H1 (cell line): Measurements from ENCODE around the gene MS4A6A. TPM values are rescaled to one million over a fixed set of nuclear protein-coding genes. Genes with fewer than 3 reads are reported as not detected.
A peak's percentile ranks its signal among the peaks of the same experiment; 100 is the strongest.

ENCODE experiments used
- CTCF ChIA-PET: fragments of 300-600 bp; sonication (Branson Sonifier 250); formaldehyde crosslinking; loops from one replicate; lab custom pipeline; 2021; ENCODE audit not compliant: partially characterized antibody; lab: Charles Lee
- POLR2A ChIA-PET: fragments of 300-600 bp; sonication (Branson Sonifier 250); formaldehyde crosslinking; loops from one replicate; lab custom pipeline; 2021; ENCODE audit warnings: inconsistent platforms; ENCODE audit not compliant: partially characterized antibody; lab: Charles Lee
- DNase-seq, 2 experiments: peaks; one replicate each; pipeline versions ENCODE4 v3.0.0 to v3.0.0-alpha.2; 2010 to 2022; ENCODE audit warnings: low spot score in 2 of 2, low read depth in 1 of 2, mixed read lengths in 1 of 2
- FAIRE-seq: peaks from 2 replicates; lab custom pipeline; 2011; peaks lifted over from hg19 to GRCh38; lab: Jason Lieb, UNC
- H2AFZ ChIP-seq: 2 replicates; pipeline ENCODE4 v1.8.1; 2012; ENCODE audit warnings: low read length, inconsistent platforms
- H2AK5ac ChIP-seq: 2 replicates; pipeline ENCODE4 v1.6.1; 2013; ENCODE audit warnings: low read depth, low read length
- H2BK120ac ChIP-seq: replicated peaks from 2 replicates; pipeline ENCODE3; 2013; ENCODE audit warnings: low read depth, low read length, inconsistent platforms
- H2BK12ac ChIP-seq: 2 replicates; pipeline ENCODE4 v1.6.1; 2013; ENCODE audit warnings: low read depth, low read length
- H2BK15ac ChIP-seq: 2 replicates; pipeline ENCODE4 v1.6.1; 2013; ENCODE audit warnings: low read length
- H2BK20ac ChIP-seq: 2 replicates; pipeline ENCODE4 v1.6.1; 2013; ENCODE audit warnings: low read length
- H2BK5ac ChIP-seq: 2 replicates; pipeline ENCODE4 v1.6.1; 2013; ENCODE audit warnings: low read depth, low read length
- H3K14ac ChIP-seq: 2 replicates; pipeline ENCODE4 v1.6.1; 2013; ENCODE audit warnings: inconsistent platforms; ENCODE audit not compliant: insufficient read length
- H3K18ac ChIP-seq: 2 replicates; pipeline ENCODE4 v1.6.1; 2013; ENCODE audit warnings: low read length; ENCODE audit errors: extremely low read depth
- H3K23ac ChIP-seq: 2 replicates; pipeline ENCODE4 v1.6.1; 2013; ENCODE audit warnings: inconsistent platforms; ENCODE audit not compliant: insufficient read length
- H3K23me2 ChIP-seq: 2 replicates; pipeline ENCODE4 v1.6.1; 2013; ENCODE audit warnings: low read depth, low read length
- H3K27ac ChIP-seq: 2 replicates; pipeline ENCODE4 v1.6.1; 2011; ENCODE audit warnings: low read depth, low read length, inconsistent platforms
- H3K27me3 ChIP-seq, 4 experiments: replicated peaks in 1 of 4; 1 replicate in 1 of 4; 2 replicates in 3 of 4; pipeline versions ENCODE4 v1.6.1 to v1.8.1; 2011 to 2013; ENCODE audit warnings: low read length in 3 of 4, mild to moderate bottlenecking in 3 of 4, inconsistent platforms in 2 of 4, mixed read lengths in 2 of 4, moderate library complexity in 1 of 4; ENCODE audit not compliant: control insufficient read depth in 3 of 4, insufficient read depth in 3 of 4; ENCODE audit errors: extremely low read depth in 1 of 4
- H3K36me3 ChIP-seq, 4 experiments: 2 replicates each; pipeline versions ENCODE4 v1.6.1 to v1.8.1; 2011 to 2013; ENCODE audit warnings: mild to moderate bottlenecking in 4 of 4, low read length in 3 of 4, moderate library complexity in 2 of 4, control low read depth in 1 of 4, inconsistent platforms in 1 of 4; ENCODE audit not compliant: insufficient read depth in 4 of 4, control insufficient read depth in 2 of 4
- H3K4ac ChIP-seq: replicated peaks from 2 replicates; pipeline ENCODE3; 2013; ENCODE audit warnings: low read length, low read depth, mixed read lengths, inconsistent platforms; ENCODE audit not compliant: insufficient read length
- H3K4me1 ChIP-seq, 4 experiments: replicated peaks in 1 of 4; 1 replicate in 1 of 4; 2 replicates in 3 of 4; pipeline versions ENCODE4 v1.6.1 to v1.8.1; 2011 to 2013; ENCODE audit warnings: low read length in 3 of 4, inconsistent platforms in 2 of 4, mixed read lengths in 1 of 4; ENCODE audit not compliant: insufficient read depth in 4 of 4, control insufficient read depth in 3 of 4
- H3K4me2 ChIP-seq, 2 experiments: 2 replicates each; pipeline versions ENCODE4 v1.6.1 to v1.8.1; 2011 to 2013; ENCODE audit warnings: low read depth in 2 of 2, low read length in 2 of 2, control low read depth in 1 of 2, inconsistent platforms in 1 of 2, mild to moderate bottlenecking in 1 of 2; ENCODE audit not compliant: insufficient read depth in 1 of 2
- H3K4me3 ChIP-seq, 4 experiments: fragments of 200-600, 300-600 bp in 1 of 4; sonication (generic), shearing (Covaris generic), sonication (Bioruptor Twin) in 1 of 4; 2 replicates each; pipeline versions ENCODE4 v1.5.1 to v1.8.1; 2011 to 2016; ENCODE audit warnings: low read length in 4 of 4, low read depth in 3 of 4, control low read depth in 2 of 4, inconsistent platforms in 2 of 4, mild to moderate bottlenecking in 2 of 4, mixed read lengths in 1 of 4, moderate library complexity in 1 of 4; ENCODE audit not compliant: insufficient read depth in 2 of 4; ENCODE audit errors: extremely low read depth in 1 of 4
- H3K56ac ChIP-seq: replicated peaks from 2 replicates; pipeline ENCODE3; 2013; ENCODE audit warnings: low read depth, mild to moderate bottlenecking, mixed read lengths, low read length, inconsistent platforms; ENCODE audit not compliant: insufficient read length
- H3K79me1 ChIP-seq: 2 replicates; pipeline ENCODE4 v1.6.1; 2013; ENCODE audit warnings: low read depth, low read length, control low read depth
- H3K79me2 ChIP-seq, 2 experiments: 2 replicates each; pipeline versions ENCODE4 v1.6.1 to v1.8.1; 2012 to 2013; ENCODE audit warnings: low read length in 2 of 2, mild to moderate bottlenecking in 2 of 2, inconsistent platforms in 1 of 2; ENCODE audit not compliant: insufficient read depth in 2 of 2, control insufficient read depth in 1 of 2
- H3K9ac ChIP-seq, 4 experiments: replicated peaks in 1 of 4; 1 replicate in 1 of 4; 2 replicates in 3 of 4; pipeline versions ENCODE4 v1.6.1 to v1.8.1; 2011 to 2013; ENCODE audit warnings: low read depth in 3 of 4, low read length in 3 of 4, control low read depth in 2 of 4, mild to moderate bottlenecking in 2 of 4, moderate library complexity in 2 of 4, inconsistent platforms in 1 of 4; ENCODE audit errors: extremely low read depth in 1 of 4
- H3K9me3 ChIP-seq, 2 experiments: 2 replicates each; pipeline versions ENCODE4 v1.6.1 to v1.8.1; 2012 to 2013; ENCODE audit warnings: mild to moderate bottlenecking in 2 of 2, moderate library complexity in 2 of 2, control low read depth in 1 of 2, inconsistent platforms in 1 of 2, low read depth in 1 of 2, low read length in 1 of 2, mixed read lengths in 1 of 2; ENCODE audit not compliant: insufficient read depth in 2 of 2
- H4K20me1 ChIP-seq, 2 experiments: replicated peaks in 1 of 2; 2 replicates each; pipeline versions ENCODE3 to v1.8.1; 2011 to 2013; ENCODE audit warnings: inconsistent platforms in 2 of 2, low read length in 2 of 2, mild to moderate bottlenecking in 1 of 2; ENCODE audit not compliant: insufficient read depth in 2 of 2, control insufficient read depth in 1 of 2
- H4K5ac ChIP-seq: 2 replicates; pipeline ENCODE4 v1.6.1; 2013; ENCODE audit warnings: low read length, low read depth, mixed read lengths, inconsistent platforms; ENCODE audit not compliant: insufficient read length
- H4K8ac ChIP-seq: 2 replicates; pipeline ENCODE4 v1.8.0; 2013; ENCODE audit warnings: mild to moderate bottlenecking, moderate library complexity, low read length, inconsistent platforms; ENCODE audit not compliant: insufficient read depth; ENCODE audit errors: extremely low read depth
- H4K91ac ChIP-seq: replicated peaks from 2 replicates; pipeline ENCODE3; 2013; ENCODE audit warnings: low read length, mixed read lengths, inconsistent platforms; ENCODE audit not compliant: insufficient read length
- BRCA1 ChIP-seq: IDR thresholded peaks from 2 replicates; pipeline ENCODE4 v1.6.1; 2012; ENCODE audit warnings: low read depth, low read length, improper control_type of control experiment
- KDM4A ChIP-seq: IDR thresholded peaks from one replicate; pipeline ENCODE4 v1.7.1; 2012; ENCODE audit warnings: low read depth, mild to moderate bottlenecking, moderate library complexity, low read length, inconsistent platforms; ENCODE audit not compliant: severe bottlenecking
- RAD21 ChIP-seq, 2 experiments: IDR thresholded peaks in 1 of 2; conservative IDR thresholded peaks in 1 of 2; 2 replicates each; pipeline ENCODE4 v1.6.1; 2011; ENCODE audit warnings: low read depth in 2 of 2, low read length in 2 of 2, improper control_type of control experiment in 1 of 2, inconsistent platforms in 1 of 2, mild to moderate bottlenecking in 1 of 2, moderate library complexity in 1 of 2
- SRF ChIP-seq: IDR thresholded peaks from 2 replicates; pipeline ENCODE4 v1.6.1; 2011; ENCODE audit warnings: mild to moderate bottlenecking, low read depth, low read length, moderate library complexity
- WGBS, 2 experiments: shearing (Covaris generic) in 1 of 2; methylation state at CpG; one replicate each; pipeline versions ENCODE4 v1.1.6 to v1.1.7; 2013 to 2015; ENCODE audit warnings: low lambda C conversion rate in 2 of 2, mixed read lengths in 2 of 2, inconsistent platforms in 1 of 2, low coverage in 1 of 2, missing lambda C conversion rate in 1 of 2; ENCODE audit not compliant: insufficient replicate concordance in 2 of 2, insufficient coverage in 1 of 2, insufficient read length in 1 of 2; ENCODE audit errors: extremely low coverage in 1 of 2, missing lambda C conversion rate in 1 of 2; 5-methylcytosine and 5-hydroxymethylcytosine counted together
- polyA plus RNA-seq, 7 experiments: library from polyadenylated mRNA; depleted of rRNA in 3 of 7; stranded (reverse) in 5 of 7; unstranded in 2 of 7; fragments of >200 nt in 5 of 7; fragments of 200-250 nt in 2 of 7; gene quantifications; 1 replicate in 5 of 7; 2 replicates in 1 of 7; 4 replicates in 1 of 7; pipeline versions ENCODE4 v1.2.1 to v1.2.3, GENCODE V29; 2011 to 2013; ENCODE audit warnings: missing spikeins in 2 of 7, mixed read lengths in 2 of 7
- total RNA-seq: library from RNA; stranded (reverse); fragmentation: NEBNext Ultra II Directional; extraction: Animal tissue kit (Norgen Biotek cat#: 25700); gene quantifications from 2 replicates; pipeline ENCODE4 v1.2.1, GENCODE V29; 2021
- TF ChIP-seq, protein P1 (sequence below), 3 experiments: IDR thresholded peaks; 1 replicate in 2 of 3; 2 replicates in 1 of 3; pipeline versions ENCODE4 v1.5.1 to v1.6.1; 2011; ENCODE audit warnings: low read length in 3 of 3, mild to moderate bottlenecking in 3 of 3, inconsistent platforms in 2 of 3, low read depth in 1 of 3, moderate library complexity in 1 of 3; ENCODE audit not compliant: insufficient read depth in 1 of 3; ENCODE audit errors: control extremely low read depth in 1 of 3

MS4A6A gene
- total and polyA plus RNA-seq, 2 of the 8 experiments (the other 6 are each of a cell fraction or from before 2014, with no cell fraction given), result not detected

DNA sequence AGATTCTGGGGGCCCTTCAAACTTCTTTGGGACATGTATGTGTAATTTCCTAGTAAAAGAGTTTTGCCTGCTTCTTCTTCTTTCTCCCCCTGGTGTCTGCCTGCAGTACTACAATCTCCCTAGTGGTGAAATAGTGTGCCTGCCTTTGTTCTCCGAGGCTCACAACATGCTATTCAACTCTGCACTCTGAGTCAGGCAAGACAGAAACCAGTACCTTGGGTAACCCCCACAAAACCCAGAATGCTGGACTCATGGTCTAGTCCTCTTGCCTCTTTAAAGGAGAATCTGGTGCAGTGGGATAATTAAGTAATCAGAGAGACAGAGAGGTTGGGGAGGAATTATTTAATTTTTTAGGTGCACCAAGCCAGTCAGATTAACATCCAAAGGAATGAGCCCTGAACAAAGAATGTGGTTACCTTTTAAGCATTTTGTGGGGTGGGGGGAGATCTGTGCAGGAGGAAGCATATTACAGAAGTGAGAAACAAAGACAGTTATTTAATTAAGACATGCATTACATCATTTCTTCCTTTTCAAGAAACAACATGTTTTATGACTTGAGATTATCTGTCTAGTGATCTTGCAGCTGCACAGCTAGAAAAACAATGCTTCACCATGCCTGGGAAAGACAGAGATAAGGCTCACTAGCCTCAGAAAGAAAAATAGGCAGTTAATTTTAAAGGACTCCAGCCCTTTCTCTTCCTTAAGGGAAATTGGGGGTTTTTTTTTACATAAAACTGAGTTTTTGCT is 11.0 kb upstream of the MS4A6A start:
- TF ChIP-seq BRCA1, result no peak
- TF ChIP-seq, protein P1, sequence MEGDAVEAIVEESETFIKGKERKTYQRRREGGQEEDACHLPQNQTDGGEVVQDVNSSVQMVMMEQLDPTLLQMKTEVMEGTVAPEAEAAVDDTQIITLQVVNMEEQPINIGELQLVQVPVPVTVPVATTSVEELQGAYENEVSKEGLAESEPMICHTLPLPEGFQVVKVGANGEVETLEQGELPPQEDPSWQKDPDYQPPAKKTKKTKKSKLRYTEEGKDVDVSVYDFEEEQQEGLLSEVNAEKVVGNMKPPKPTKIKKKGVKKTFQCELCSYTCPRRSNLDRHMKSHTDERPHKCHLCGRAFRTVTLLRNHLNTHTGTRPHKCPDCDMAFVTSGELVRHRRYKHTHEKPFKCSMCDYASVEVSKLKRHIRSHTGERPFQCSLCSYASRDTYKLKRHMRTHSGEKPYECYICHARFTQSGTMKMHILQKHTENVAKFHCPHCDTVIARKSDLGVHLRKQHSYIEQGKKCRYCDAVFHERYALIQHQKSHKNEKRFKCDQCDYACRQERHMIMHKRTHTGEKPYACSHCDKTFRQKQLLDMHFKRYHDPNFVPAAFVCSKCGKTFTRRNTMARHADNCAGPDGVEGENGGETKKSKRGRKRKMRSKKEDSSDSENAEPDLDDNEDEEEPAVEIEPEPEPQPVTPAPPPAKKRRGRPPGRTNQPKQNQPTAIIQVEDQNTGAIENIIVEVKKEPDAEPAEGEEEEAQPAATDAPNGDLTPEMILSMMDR (IDR thresholded peaks at IDR 0.05; ENCODE audit: control extremely low read depth in 1 of 3, insufficient read depth in 1 of 3, low read depth in 1 of 3, low read length in 3 of 3), result peak; percentile 4 to 99 (median 88)
- no peak for TF ChIP-seq SRF
- no peak for TF ChIP-seq KDM4A
- TF ChIP-seq RAD21 (IDR thresholded peaks at IDR 0.05 in 1 of 2, conservative IDR thresholded peaks at IDR 0.05 in 1 of 2; ENCODE audit: low read depth in 2 of 2, low read length in 2 of 2), result peak; percentile 51 to 58
- DNase-seq, result peak; percentile 29 to 89
- H2BK12ac ChIP-seq, result no peak overlapping the region
- H3K4ac ChIP-seq, result no peak overlapping the region
- H3K4me1 ChIP-seq, result no peaks in the 10 kb centered on the region; a peak in 1 of 7 replicates
- no peak overlapping the region for H2AFZ ChIP-seq
- no peaks in the 10 kb centered on the region for H3K9me3 ChIP-seq
- H3K56ac ChIP-seq, result no peak overlapping the region
- no peak overlapping the region for H4K8ac ChIP-seq
- no peaks in the 10 kb centered on the region for H3K79me1 ChIP-seq
- no peak overlapping the region for H2AK5ac ChIP-seq
- H3K79me2 ChIP-seq, result no peaks in the 10 kb centered on the region
- H3K23ac ChIP-seq, result no peak overlapping the region
- H4K20me1 ChIP-seq, result no peaks in the 10 kb centered on the region
- H3K4me2 ChIP-seq, result no peak overlapping the region
- H3K27ac ChIP-seq, result no peak overlapping the region
- no peaks in the 10 kb centered on the region for H3K27me3 ChIP-seq
- H2BK15ac ChIP-seq, result no peak overlapping the region
- H2BK120ac ChIP-seq, result no peak overlapping the region
- H3K4me3 ChIP-seq, result no peak overlapping the region
- H2BK5ac ChIP-seq, result no peak overlapping the region
- no peaks in the 10 kb centered on the region for H3K23me2 ChIP-seq
- H3K14ac ChIP-seq, result no peak overlapping the region
- ChIA-PET POLR2A (no interaction called here), CTCF (interaction anchor here (0.6 to 2.9 kb wide), 7 partner anchors 10 to 719 kb away, joined by 3 to 18 read pairs (median 5); partner anchors contain the start of gene MS4A6A)
- no peak overlapping the region for H3K9ac ChIP-seq
- no peak overlapping the region for H3K18ac ChIP-seq
- H3K36me3 ChIP-seq, result no peaks in the 10 kb centered on the region
- peak; percentile 86 for FAIRE-seq
- no peak overlapping the region for H4K5ac ChIP-seq
- H4K91ac ChIP-seq, result no peak overlapping the region
- 25% methylated on average over 1 of the region's 1 CpG; no CpG with 5 or more reads in 1 of the 2 experiments for WGBS, 2 experiments
- no peak overlapping the region for H2BK20ac ChIP-seq
